Measurements from ENCODE around the gene UBXN2A. TPM values are rescaled to one million over a fixed set of nuclear protein-coding genes. Genes with fewer than 3 reads are reported as not detected.

The UBXN2A gene
- total and polyA plus RNA-seq, 10 of the 15 experiments (the other 5 are each of a cell fraction or from before 2014, with no cell fraction given): 3.7 to 23.5 (median 14.6) TPM

DNA sequence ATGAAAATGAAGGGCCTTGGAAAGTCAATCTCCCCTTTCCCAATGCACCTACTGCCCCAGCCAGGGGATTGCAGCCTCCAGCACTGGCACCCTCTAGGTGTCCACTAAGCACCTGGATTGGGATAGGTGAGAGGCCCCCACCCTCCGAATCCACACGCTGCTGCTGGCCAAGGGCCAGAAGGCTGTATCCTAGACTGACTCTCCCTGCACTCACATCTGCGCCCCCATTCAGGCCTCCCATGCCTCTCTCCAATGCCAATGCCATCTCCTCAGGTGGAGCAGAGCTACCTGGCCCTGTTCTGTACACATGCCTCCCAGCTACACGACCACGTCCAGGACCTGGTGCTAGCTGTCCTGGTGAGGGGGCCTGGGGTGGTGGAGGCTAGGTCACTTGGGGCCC lies 79.5 kb downstream of the UBXN2A start:
- FAIRE-seq: no peak
- CTCF ChIA-PET: no interaction called here
- H3K4me1 ChIP-seq (ENCODE audit: control insufficient read depth, insufficient read depth, low read length): no peaks in the 10 kb centered on the region

More for the DNA sequence above, 79.5 kb downstream of the UBXN2A start:
- BruUV-seq (replicated peaks): no TSS peak
- no peak for TF ChIP-seq HDGF (IDR thresholded peaks at IDR 0.05)
- TF ChIP-seq NFXL1 (IDR thresholded peaks at IDR 0.05; ENCODE audit: borderline replicate concordance): no peak
- no peak for TF ChIP-seq EZH2 (IDR thresholded peaks at IDR 0.05; ENCODE audit: borderline replicate concordance, control insufficient read depth, low read depth, low read length)
- no peak for TF ChIP-seq NR2F1 (conservative IDR thresholded peaks at IDR 0.05)
- TF ChIP-seq, protein P1, sequence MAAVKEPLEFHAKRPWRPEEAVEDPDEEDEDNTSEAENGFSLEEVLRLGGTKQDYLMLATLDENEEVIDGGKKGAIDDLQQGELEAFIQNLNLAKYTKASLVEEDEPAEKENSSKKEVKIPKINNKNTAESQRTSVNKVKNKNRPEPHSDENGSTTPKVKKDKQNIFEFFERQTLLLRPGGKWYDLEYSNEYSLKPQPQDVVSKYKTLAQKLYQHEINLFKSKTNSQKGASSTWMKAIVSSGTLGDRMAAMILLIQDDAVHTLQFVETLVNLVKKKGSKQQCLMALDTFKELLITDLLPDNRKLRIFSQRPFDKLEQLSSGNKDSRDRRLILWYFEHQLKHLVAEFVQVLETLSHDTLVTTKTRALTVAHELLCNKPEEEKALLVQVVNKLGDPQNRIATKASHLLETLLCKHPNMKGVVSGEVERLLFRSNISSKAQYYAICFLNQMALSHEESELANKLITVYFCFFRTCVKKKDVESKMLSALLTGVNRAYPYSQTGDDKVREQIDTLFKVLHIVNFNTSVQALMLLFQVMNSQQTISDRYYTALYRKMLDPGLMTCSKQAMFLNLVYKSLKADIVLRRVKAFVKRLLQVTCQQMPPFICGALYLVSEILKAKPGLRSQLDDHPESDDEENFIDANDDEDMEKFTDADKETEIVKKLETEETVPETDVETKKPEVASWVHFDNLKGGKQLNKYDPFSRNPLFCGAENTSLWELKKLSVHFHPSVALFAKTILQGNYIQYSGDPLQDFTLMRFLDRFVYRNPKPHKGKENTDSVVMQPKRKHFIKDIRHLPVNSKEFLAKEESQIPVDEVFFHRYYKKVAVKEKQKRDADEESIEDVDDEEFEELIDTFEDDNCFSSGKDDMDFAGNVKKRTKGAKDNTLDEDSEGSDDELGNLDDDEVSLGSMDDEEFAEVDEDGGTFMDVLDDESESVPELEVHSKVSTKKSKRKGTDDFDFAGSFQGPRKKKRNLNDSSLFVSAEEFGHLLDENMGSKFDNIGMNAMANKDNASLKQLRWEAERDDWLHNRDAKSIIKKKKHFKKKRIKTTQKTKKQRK (IDR thresholded peaks at IDR 0.05; ENCODE audit: low read depth, low read length): no peak
- TF ChIP-seq SIN3A (IDR thresholded peaks at IDR 0.05; ENCODE audit: low read depth, low read length): no peak
- TF ChIP-seq NFYA (IDR thresholded peaks at IDR 0.05; ENCODE audit: borderline replicate concordance, low read depth, low read length): no peak
- TF ChIP-seq, protein P2, sequence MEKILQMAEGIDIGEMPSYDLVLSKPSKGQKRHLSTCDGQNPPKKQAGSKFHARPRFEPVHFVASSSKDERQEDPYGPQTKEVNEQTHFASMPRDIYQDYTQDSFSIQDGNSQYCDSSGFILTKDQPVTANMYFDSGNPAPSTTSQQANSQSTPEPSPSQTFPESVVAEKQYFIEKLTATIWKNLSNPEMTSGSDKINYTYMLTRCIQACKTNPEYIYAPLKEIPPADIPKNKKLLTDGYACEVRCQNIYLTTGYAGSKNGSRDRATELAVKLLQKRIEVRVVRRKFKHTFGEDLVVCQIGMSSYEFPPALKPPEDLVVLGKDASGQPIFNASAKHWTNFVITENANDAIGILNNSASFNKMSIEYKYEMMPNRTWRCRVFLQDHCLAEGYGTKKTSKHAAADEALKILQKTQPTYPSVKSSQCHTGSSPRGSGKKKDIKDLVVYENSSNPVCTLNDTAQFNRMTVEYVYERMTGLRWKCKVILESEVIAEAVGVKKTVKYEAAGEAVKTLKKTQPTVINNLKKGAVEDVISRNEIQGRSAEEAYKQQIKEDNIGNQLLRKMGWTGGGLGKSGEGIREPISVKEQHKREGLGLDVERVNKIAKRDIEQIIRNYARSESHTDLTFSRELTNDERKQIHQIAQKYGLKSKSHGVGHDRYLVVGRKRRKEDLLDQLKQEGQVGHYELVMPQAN (conservative IDR thresholded peaks at IDR 0.05): no peak
- no peak for TF ChIP-seq ZNF24 (IDR thresholded peaks at IDR 0.05)
- no peak for TF ChIP-seq RAD21 (IDR thresholded peaks at IDR 0.05; ENCODE audit: insufficient read depth, low read depth, low read length)
- TF ChIP-seq POLR2AphosphoS2 (IDR thresholded peaks at IDR 0.05; ENCODE audit: low read depth, low read length): no peak
- no peak for TF ChIP-seq IKZF1 (conservative IDR thresholded peaks at IDR 0.05)
- TF ChIP-seq, protein P3, sequence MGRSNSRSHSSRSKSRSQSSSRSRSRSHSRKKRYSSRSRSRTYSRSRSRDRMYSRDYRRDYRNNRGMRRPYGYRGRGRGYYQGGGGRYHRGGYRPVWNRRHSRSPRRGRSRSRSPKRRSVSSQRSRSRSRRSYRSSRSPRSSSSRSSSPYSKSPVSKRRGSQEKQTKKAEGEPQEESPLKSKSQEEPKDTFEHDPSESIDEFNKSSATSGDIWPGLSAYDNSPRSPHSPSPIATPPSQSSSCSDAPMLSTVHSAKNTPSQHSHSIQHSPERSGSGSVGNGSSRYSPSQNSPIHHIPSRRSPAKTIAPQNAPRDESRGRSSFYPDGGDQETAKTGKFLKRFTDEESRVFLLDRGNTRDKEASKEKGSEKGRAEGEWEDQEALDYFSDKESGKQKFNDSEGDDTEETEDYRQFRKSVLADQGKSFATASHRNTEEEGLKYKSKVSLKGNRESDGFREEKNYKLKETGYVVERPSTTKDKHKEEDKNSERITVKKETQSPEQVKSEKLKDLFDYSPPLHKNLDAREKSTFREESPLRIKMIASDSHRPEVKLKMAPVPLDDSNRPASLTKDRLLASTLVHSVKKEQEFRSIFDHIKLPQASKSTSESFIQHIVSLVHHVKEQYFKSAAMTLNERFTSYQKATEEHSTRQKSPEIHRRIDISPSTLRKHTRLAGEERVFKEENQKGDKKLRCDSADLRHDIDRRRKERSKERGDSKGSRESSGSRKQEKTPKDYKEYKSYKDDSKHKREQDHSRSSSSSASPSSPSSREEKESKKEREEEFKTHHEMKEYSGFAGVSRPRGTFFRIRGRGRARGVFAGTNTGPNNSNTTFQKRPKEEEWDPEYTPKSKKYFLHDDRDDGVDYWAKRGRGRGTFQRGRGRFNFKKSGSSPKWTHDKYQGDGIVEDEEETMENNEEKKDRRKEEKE (IDR thresholded peaks at IDR 0.05): no peak
- TF ChIP-seq ZBED1 (IDR thresholded peaks at IDR 0.05; ENCODE audit: borderline replicate concordance): no peak
- no peak for TF ChIP-seq ZNF274 (IDR thresholded peaks at IDR 0.05; ENCODE audit: insufficient read depth, insufficient read length)
- ChIA-PET SMC1A (ENCODE audit: uncharacterized antibody, unreplicated experiment) (no interaction called here), POLR2A (no interaction called here), RAD21 (ENCODE audit: unreplicated experiment) (no interaction called here)
- Histone ChIP-seq H3K9me3 (replicated peaks; ENCODE audit: control insufficient read depth, insufficient read depth, low read length) (no peaks in the 10 kb centered on the region), H3K4me3 (no peak overlapping the region), H3K79me2 (ENCODE audit: control insufficient read depth, insufficient read depth, low read length) (no peaks in the 10 kb centered on the region), H3K9ac (ENCODE audit: control insufficient read depth, insufficient read depth, low read length) (no peak overlapping the region), H3K27ac (ENCODE audit: control insufficient read depth, insufficient read depth) (no peak overlapping the region), H3K36me3 (ENCODE audit: control insufficient read depth in 2 of 2, insufficient read depth in 2 of 2, low read length in 1 of 2) (peaks cover 0 to 7% of the 10 kb centered on the region in 2 experiments; a peak in 3 of 4 replicates), H3K4me2 (ENCODE audit: control insufficient read depth, insufficient read depth) (no peak overlapping the region), H3K27me3 (replicated peaks in 1 of 2; ENCODE audit: control insufficient read depth in 2 of 2, insufficient read depth in 2 of 2, low read length in 1 of 2) (no peaks in the 10 kb centered on the region), H2AFZ (ENCODE audit: control insufficient read depth, low read depth, low read length) (no peak overlapping the region), H4K20me1 (ENCODE audit: control insufficient read depth, insufficient read depth) (no peaks in the 10 kb centered on the region)
- ATAC-seq: no peak
- DNase-seq (ENCODE audit: low read depth, low spot score): no peak
- intact Hi-C loops (cut with micrococcal nuclease; ENCODE audit: unreplicated experiment): loop anchor here (2.0 kb wide), 1 partner anchor 65 kb away; the partner anchor contains the start of gene TP53I3
- 70% methylated on average over 5 of the region's 5 CpGs for WGBS (ENCODE audit: insufficient coverage, insufficient replicate concordance, low lambda C conversion rate, missing lambda C conversion rate)
- in situ Hi-C loops (cut with MboI): no loop called here
